Fibroblast of mammary gland (primary cell): ENCODE results near the gene CPNE6.

Experiments used
- DNase-seq: peaks from one replicate; pipeline ENCODE4 v3.0.0-alpha.2; 2010; ENCODE audit warnings: low read depth
- H3K4me3 ChIP-seq: 2 replicates; pipeline ENCODE4 v1.5.1; 2011; ENCODE audit warnings: low read depth, mild to moderate bottlenecking, low read length, moderate library complexity; ENCODE audit not compliant: control insufficient read depth
- CTCF ChIP-seq: conservative IDR thresholded peaks from 2 replicates; pipeline ENCODE4 v1.5.1; 2011; ENCODE audit warnings: low read depth, low read length, inconsistent platforms; ENCODE audit not compliant: control insufficient read depth, insufficient read depth

Gene CPNE6

GRCh38 chr14:24077086-24077485 is 5.7 kb downstream of the CPNE6 start:
- H3K4me3 ChIP-seq: no peak overlapping the region
- no peak for DNase-seq
- no peak for TF ChIP-seq CTCF

- no peak for TF ChIP-seq CTCF
- no peak for DNase-seq
- no peak overlapping the region for H3K4me3 ChIP-seq
Measured at GRCh38 chr14:24078146-24078545, 6.8 kb downstream of the CPNE6 start.

- no peak overlapping the region for H3K4me3 ChIP-seq
- TF ChIP-seq CTCF: no peak
- no peak for DNase-seq
Measured at GRCh38 chr14:24079491-24080141, 8.3 kb downstream of the CPNE6 start.

- H3K4me3 ChIP-seq: no peak overlapping the region
- DNase-seq: no peak
- no peak for TF ChIP-seq CTCF
Measured at GRCh38 chr14:24080142-24080530, 8.8 kb downstream of the CPNE6 start.

GRCh38 chr14:24080888-24081738 is 9.8 kb downstream of the CPNE6 start:
- H3K4me3 ChIP-seq: peak overlapping the region; percentile 51
- no peak for TF ChIP-seq CTCF
- peak; percentile 11 for DNase-seq

GRCh38 chr14:24081739-24082211 is 10.4 kb downstream of the CPNE6 start:
- no peak overlapping the region for H3K4me3 ChIP-seq
- no peak for DNase-seq
- no peak for TF ChIP-seq CTCF
